ENCODE data around the gene CTXN1. TPM values are rescaled to one million over a fixed set of nuclear protein-coding genes. Genes with fewer than 3 reads are reported as not detected.

CTXN1 gene
- total RNA-seq, 2 experiments from 2014 or later = 1.0 TPM; not detected in 1

GRCh38 chr19:7916955-7917266 lies 9.0 kb downstream of the CTXN1 start:
- BruUV-seq (replicated peaks) = no TSS peak
- no peaks in the 10 kb centered on the region for H3K9me2 ChIP-seq (ENCODE audit: insufficient read depth, low read length)
- no peak overlapping the region for H3K27ac ChIP-seq (ENCODE audit: low read depth, low read length, poor library complexity, severe bottlenecking)
- H3K4me2 ChIP-seq (ENCODE audit: low read length) = 0 out of 2 replicates have a peak overlapping the region, but pooled peaks have one; percentile 14
- CTCF ChIA-PET (ENCODE audit: unreplicated experiment) = no interaction called here
- no peaks in the 10 kb centered on the region for H3K9me3 ChIP-seq (ENCODE audit: low read length)
- peaks cover 14% of the 10 kb centered on the region; the same call in 1 of the 2 replicates for H3K36me3 ChIP-seq (ENCODE audit: insufficient read depth, low read length)
- no peak for TF ChIP-seq CTCF (conservative IDR thresholded peaks at IDR 0.05; ENCODE audit: low read length)
- no peak for TF ChIP-seq EZH2phosphoT487 (IDR thresholded peaks at IDR 0.05; ENCODE audit: borderline replicate concordance, low read depth, low read length)
- DNase-seq (ENCODE audit: low spot score) = no peak
- no peaks in the 10 kb centered on the region for H3K79me2 ChIP-seq (ENCODE audit: insufficient read depth, low read depth, low read length)
- no peak overlapping the region for H2AFZ ChIP-seq (ENCODE audit: low read length)
- peaks cover 16% of the 10 kb centered on the region for H3K4me1 ChIP-seq (ENCODE audit: insufficient read depth, low read length, poor library complexity, severe bottlenecking)
- no peak overlapping the region for H3K4me3 ChIP-seq (ENCODE audit: low read depth, low read length, poor library complexity, severe bottlenecking)
- POLR2A ChIA-PET = no interaction called here
- H4K20me1 ChIP-seq (ENCODE audit: insufficient read depth, low read length) = peaks cover 6% of the 10 kb centered on the region; the same call in 1 of the 2 replicates
- intact Hi-C loops (cut with micrococcal nuclease; ENCODE audit: unreplicated experiment) = no loop called here

- Histone ChIP-seq H3K4me1 (ENCODE audit: insufficient read depth, low read length, poor library complexity, severe bottlenecking) (peaks cover 11% of the 10 kb centered on the region), H3K9me3 (ENCODE audit: low read length) (no peaks in the 10 kb centered on the region), H3K27ac (ENCODE audit: low read depth, low read length, poor library complexity, severe bottlenecking) (no peak overlapping the region), H4K20me1 (ENCODE audit: insufficient read depth, low read length) (peaks cover 2% of the 10 kb centered on the region; the same call in 1 of the 2 replicates), H3K36me3 (ENCODE audit: insufficient read depth, low read length) (peaks cover 20% of the 10 kb centered on the region; the same call in 1 of the 2 replicates), H3K4me2 (ENCODE audit: low read length) (peak overlapping the region; percentile 45; the same call in 1 of the 2 replicates), H3K4me3 (ENCODE audit: low read depth, low read length, poor library complexity, severe bottlenecking) (peak overlapping the region; percentile 39), H3K79me2 (ENCODE audit: insufficient read depth, low read depth, low read length) (no peaks in the 10 kb centered on the region), H3K9me2 (ENCODE audit: insufficient read depth, low read length) (no peaks in the 10 kb centered on the region), H2AFZ (ENCODE audit: low read length) (no peak overlapping the region)
- TF ChIP-seq EZH2phosphoT487 (IDR thresholded peaks at IDR 0.05; ENCODE audit: borderline replicate concordance, low read depth, low read length) = no peak
- TF ChIP-seq CTCF (conservative IDR thresholded peaks at IDR 0.05; ENCODE audit: low read length) = no peak
- POLR2A ChIA-PET = no interaction called here
- intact Hi-C loops (cut with micrococcal nuclease; ENCODE audit: unreplicated experiment) = no loop called here
- BruUV-seq (replicated peaks) = no TSS peak
- DNase-seq (ENCODE audit: low spot score) = peak; percentile 24
- CTCF ChIA-PET (ENCODE audit: unreplicated experiment) = no interaction called here
Observed at GRCh38 chr19:7916103-7916954, 9.6 kb downstream of the CTXN1 start.

Data from OCI-LY7 (cell line).